PFSK-1 (cell line): ENCODE data around the gene CHD5.

Experiments used
- FOXP2 ChIP-seq: optimal IDR thresholded peaks from 2 replicates; pipeline ENCODE3; 2011; ENCODE audit warnings: borderline replicate concordance, control low read depth, inconsistent platforms; ENCODE audit not compliant: insufficient read depth; ENCODE audit errors: extremely low read length, extremely low read depth
- POLR2AphosphoS5 ChIP-seq: IDR thresholded peaks from 2 replicates; pipeline ENCODE4 v1.6.1; 2012; ENCODE audit warnings: low read depth, mild to moderate bottlenecking, control low read depth, low read length, moderate library complexity
- SIN3A ChIP-seq: IDR thresholded peaks from 2 replicates; pipeline ENCODE4 v1.6.1; 2012; ENCODE audit warnings: mild to moderate bottlenecking, low read length, moderate library complexity, borderline replicate concordance; ENCODE audit not compliant: insufficient read depth
- TAF1 ChIP-seq: IDR thresholded peaks from 2 replicates; pipeline ENCODE4 v1.6.1; 2012; ENCODE audit warnings: low read length, control low read depth, borderline replicate concordance; ENCODE audit not compliant: insufficient read depth
- TF ChIP-seq, protein P1 (sequence below), 2 experiments: IDR thresholded peaks; 2 replicates each; pipeline versions ENCODE4 v1.6.1 to v1.8.0; 2011 to 2012; ENCODE audit warnings: low read depth in 2 of 2, low read length in 2 of 2, control low read depth in 1 of 2, inconsistent platforms in 1 of 2, mild to moderate bottlenecking in 1 of 2, moderate library complexity in 1 of 2; ENCODE audit not compliant: insufficient read depth in 1 of 2

CHD5 gene

GRCh38 chr1:6220236-6220635, 40.1 kb upstream of the CHD5 start:
- no peak for TF ChIP-seq FOXP2
- TF ChIP-seq SIN3A: no peak
- TF ChIP-seq, protein P1, sequence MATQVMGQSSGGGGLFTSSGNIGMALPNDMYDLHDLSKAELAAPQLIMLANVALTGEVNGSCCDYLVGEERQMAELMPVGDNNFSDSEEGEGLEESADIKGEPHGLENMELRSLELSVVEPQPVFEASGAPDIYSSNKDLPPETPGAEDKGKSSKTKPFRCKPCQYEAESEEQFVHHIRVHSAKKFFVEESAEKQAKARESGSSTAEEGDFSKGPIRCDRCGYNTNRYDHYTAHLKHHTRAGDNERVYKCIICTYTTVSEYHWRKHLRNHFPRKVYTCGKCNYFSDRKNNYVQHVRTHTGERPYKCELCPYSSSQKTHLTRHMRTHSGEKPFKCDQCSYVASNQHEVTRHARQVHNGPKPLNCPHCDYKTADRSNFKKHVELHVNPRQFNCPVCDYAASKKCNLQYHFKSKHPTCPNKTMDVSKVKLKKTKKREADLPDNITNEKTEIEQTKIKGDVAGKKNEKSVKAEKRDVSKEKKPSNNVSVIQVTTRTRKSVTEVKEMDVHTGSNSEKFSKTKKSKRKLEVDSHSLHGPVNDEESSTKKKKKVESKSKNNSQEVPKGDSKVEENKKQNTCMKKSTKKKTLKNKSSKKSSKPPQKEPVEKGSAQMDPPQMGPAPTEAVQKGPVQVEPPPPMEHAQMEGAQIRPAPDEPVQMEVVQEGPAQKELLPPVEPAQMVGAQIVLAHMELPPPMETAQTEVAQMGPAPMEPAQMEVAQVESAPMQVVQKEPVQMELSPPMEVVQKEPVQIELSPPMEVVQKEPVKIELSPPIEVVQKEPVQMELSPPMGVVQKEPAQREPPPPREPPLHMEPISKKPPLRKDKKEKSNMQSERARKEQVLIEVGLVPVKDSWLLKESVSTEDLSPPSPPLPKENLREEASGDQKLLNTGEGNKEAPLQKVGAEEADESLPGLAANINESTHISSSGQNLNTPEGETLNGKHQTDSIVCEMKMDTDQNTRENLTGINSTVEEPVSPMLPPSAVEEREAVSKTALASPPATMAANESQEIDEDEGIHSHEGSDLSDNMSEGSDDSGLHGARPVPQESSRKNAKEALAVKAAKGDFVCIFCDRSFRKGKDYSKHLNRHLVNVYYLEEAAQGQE (IDR thresholded peaks at IDR 0.05; ENCODE audit: insufficient read depth in 1 of 2, low read depth in 2 of 2, low read length in 2 of 2): no peak
- TF ChIP-seq TAF1: no peak
- TF ChIP-seq POLR2AphosphoS5: no peak; the same call in 1 of the 2 replicates

DNA sequence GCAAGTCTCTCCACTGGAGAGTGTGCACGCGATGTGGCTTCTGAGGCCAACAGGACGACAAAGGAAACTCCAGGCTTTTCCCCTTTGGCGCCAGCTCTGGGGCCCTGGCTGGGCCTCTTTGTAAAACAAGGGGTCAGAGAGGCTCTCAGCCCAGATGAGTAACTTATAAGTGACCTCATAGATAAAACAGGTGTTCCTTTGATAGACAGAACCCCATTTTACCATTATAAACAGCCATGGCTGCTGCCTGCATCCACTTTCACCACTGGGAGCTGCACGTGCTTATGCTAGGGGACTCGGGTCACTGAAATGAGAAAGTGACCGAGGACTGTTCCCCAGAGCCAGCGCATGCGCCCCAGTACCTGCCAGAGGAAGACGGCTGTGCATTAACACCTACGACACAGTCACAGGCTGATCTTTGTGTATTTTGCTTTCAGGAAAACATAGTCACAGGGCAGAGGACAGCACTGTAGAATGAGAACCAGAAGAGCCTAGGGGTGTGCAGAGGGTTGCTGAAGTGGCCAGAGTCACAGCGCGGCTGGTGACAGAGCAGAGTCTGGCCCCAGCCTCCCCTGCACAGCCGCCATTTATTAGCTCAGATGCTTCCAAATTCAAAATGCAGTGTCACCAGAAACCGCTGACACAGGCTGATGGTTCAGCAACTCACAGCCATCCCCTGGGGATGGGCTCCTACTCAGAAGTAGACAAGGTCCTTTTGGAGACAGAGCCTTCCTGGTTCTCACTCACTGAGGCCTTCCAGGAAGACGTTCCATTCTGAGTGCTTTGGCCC, 38.4 kb upstream of the CHD5 start:
- TF ChIP-seq TAF1 (no peak), POLR2AphosphoS5 (no peak), SIN3A (no peak), FOXP2 (no peak)
- TF ChIP-seq, protein P1 (IDR thresholded peaks at IDR 0.05; ENCODE audit: insufficient read depth in 1 of 2, low read depth in 2 of 2, low read length in 2 of 2): no peak

DNA sequence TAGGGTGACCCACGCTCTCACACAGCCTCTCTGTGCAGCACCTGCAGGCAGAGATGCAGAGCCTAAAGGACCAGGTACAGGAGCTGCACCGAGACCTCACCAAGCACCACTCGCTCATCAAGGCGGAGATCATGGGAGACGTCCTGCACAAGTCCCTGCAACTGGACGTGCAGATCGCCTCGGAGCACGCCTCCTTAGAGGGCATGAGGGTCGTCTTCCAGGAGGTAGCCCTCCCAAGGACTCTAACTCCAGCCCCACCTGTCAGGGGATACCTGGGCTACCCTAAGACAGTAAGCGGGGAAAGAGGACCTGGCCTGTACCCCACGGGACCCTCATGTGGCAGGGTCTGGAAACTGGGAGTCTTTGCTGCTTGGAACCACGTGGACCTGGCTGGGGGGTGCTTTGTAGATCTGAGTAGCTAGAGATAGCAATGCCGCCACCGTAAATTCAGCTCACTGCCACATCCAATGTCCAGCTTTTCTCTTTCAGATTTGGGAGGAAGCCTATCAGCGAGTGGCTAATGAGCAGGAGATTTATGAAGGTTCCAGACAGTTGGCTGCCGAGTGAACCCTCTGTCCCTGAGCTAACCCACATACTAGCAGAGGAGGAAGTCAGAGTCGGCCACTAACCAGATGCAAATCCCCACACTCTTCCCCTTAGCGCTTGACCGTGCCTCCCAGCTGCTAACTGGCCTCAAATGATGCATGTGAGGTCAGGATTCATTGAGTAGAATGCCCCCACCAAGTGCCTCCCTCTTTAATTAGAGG, 32.3 kb upstream of the CHD5 start:
- TF ChIP-seq TAF1 (no peak), FOXP2 (no peak), POLR2AphosphoS5 (no peak), SIN3A (no peak)
- TF ChIP-seq, protein P1 (IDR thresholded peaks at IDR 0.05; ENCODE audit: insufficient read depth in 1 of 2, low read depth in 2 of 2, low read length in 2 of 2): no peak

GRCh38 chr1:6211731-6212130, 31.6 kb upstream of the CHD5 start:
- TF ChIP-seq, protein P1 (IDR thresholded peaks at IDR 0.05; ENCODE audit: insufficient read depth in 1 of 2, low read depth in 2 of 2, low read length in 2 of 2): no peak
- no peak for TF ChIP-seq FOXP2
- no peak for TF ChIP-seq TAF1
- TF ChIP-seq SIN3A: no peak
- TF ChIP-seq POLR2AphosphoS5: no peak
